NCI-H1092 (cell line): Measurements from ENCODE around the gene USP46.

Source experiments
- DNase-seq: peaks from one replicate; lab custom pipeline; 2025; lab: John Stamatoyannopoulos, UW

USP46 gene

GRCh38 chr4:52618795-52619590 lies 40.1 kb downstream of the USP46 start:
- no peak for DNase-seq

- DNase-seq: no peak
Observed at GRCh38 chr4:52617336-52618020, 41.6 kb downstream of the USP46 start.

GRCh38 chr4:52614241-52614640 lies 44.9 kb downstream of the USP46 start:
- no peak for DNase-seq

GRCh38 chr4:52612341-52612740 lies 46.8 kb downstream of the USP46 start:
- DNase-seq: no peak

- DNase-seq: no peak
Observed at GRCh38 chr4:52611030-52611555, 48.0 kb downstream of the USP46 start.

GRCh38 chr4:52606726-52607125 lies 52.4 kb downstream of the USP46 start:
- no peak for DNase-seq

- DNase-seq: no peak
Observed at GRCh38 chr4:52606040-52606439, 53.1 kb downstream of the USP46 start.

- DNase-seq: no peak
Observed at GRCh38 chr4:52604215-52604614, 54.9 kb downstream of the USP46 start.

- no peak for DNase-seq
Observed at GRCh38 chr4:52600275-52600674, 58.8 kb downstream of the USP46 start.

GRCh38 chr4:52595001-52595400 lies 64.1 kb downstream of the USP46 start:
- no peak for DNase-seq

GRCh38 chr4:52592287-52592686 lies 66.8 kb downstream of the USP46 start:
- DNase-seq: no peak

GRCh38 chr4:52588771-52589591 lies 70.1 kb downstream of the USP46 start:
- DNase-seq: no peak

GRCh38 chr4:52588097-52588496 lies 71.0 kb downstream of the USP46 start:
- DNase-seq: peak; percentile 2

- DNase-seq: no peak
Observed at GRCh38 chr4:52586069-52586468, 73.0 kb downstream of the USP46 start.

GRCh38 chr4:52585379-52585778 lies 73.7 kb downstream of the USP46 start:
- no peak for DNase-seq

- DNase-seq: no peak
Observed at GRCh38 chr4:52579602-52580272, 79.4 kb downstream of the USP46 start.

GRCh38 chr4:52578951-52579350 lies 80.2 kb downstream of the USP46 start:
- no peak for DNase-seq

GRCh38 chr4:52577624-52577962 lies 81.5 kb downstream of the USP46 start:
- DNase-seq: no peak

- no peak for DNase-seq
Observed at GRCh38 chr4:52576961-52577623, 82.0 kb downstream of the USP46 start.

- DNase-seq: no peak
Observed at GRCh38 chr4:52576326-52576725, 82.8 kb downstream of the USP46 start.

GRCh38 chr4:52575406-52575805 lies 83.7 kb downstream of the USP46 start:
- DNase-seq: no peak
